ENCODE data around the gene C2CD4D.

DNA sequence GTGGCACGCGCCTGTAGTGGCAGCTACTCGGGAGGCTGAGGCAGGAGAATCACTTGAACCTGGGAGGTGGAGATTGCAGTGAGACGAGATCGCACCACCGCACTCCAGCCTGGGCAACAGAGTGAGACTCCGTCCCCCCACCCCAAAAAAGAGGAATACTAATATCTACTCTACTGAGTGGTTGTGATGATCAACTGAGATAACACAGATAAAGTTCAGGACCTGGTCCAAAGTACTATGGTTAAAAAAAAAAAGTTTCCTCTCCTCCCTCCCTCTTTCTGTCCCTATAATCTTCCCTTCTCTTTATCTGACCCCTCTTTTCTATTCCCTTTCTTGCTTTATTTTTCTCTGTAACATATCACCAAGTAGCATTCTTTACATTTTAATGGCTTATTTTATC is 4.0 kb downstream of the C2CD4D start:
- TF ChIP-seq, protein P1, sequence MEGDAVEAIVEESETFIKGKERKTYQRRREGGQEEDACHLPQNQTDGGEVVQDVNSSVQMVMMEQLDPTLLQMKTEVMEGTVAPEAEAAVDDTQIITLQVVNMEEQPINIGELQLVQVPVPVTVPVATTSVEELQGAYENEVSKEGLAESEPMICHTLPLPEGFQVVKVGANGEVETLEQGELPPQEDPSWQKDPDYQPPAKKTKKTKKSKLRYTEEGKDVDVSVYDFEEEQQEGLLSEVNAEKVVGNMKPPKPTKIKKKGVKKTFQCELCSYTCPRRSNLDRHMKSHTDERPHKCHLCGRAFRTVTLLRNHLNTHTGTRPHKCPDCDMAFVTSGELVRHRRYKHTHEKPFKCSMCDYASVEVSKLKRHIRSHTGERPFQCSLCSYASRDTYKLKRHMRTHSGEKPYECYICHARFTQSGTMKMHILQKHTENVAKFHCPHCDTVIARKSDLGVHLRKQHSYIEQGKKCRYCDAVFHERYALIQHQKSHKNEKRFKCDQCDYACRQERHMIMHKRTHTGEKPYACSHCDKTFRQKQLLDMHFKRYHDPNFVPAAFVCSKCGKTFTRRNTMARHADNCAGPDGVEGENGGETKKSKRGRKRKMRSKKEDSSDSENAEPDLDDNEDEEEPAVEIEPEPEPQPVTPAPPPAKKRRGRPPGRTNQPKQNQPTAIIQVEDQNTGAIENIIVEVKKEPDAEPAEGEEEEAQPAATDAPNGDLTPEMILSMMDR (IDR thresholded peaks at IDR 0.05; ENCODE audit: borderline replicate concordance, extremely low read depth, low read length, poor library complexity, severe bottlenecking), result no peak
- no peak for TF ChIP-seq EZH2 (IDR thresholded peaks at IDR 0.05; ENCODE audit: borderline replicate concordance, low read depth, low read length, severe bottlenecking)

All from DND-41 (cell line).